Activated T-helper 2 cell treated with anti-CD3 and anti-CD28 coated beads, Interferon-gamma antibody, Interleukin-2, Interleukin-4, amounts not matched to agents 10 μg/mL and 5 μg/mL and 100 μg/mL, durations not matched to agents 14 hours and 24 hours and 36 hours (primary cell): Measurements from ENCODE around the gene MAN1B1. TPM values are rescaled to one million over a fixed set of nuclear protein-coding genes. Genes with fewer than 3 reads are reported as not detected.

Experiments used
- DNase-seq: peaks from one replicate; pipeline ENCODE4 v3.0.0; 2021; ENCODE audit warnings: low spot score
- H3K27ac Mint-ChIP-seq: one replicate; pipeline ENCODE4 v1.8.0; 2021; ENCODE audit warnings: mixed read lengths
- H3K27me3 Mint-ChIP-seq: one replicate; pipeline ENCODE4 v1.8.0; 2021; ENCODE audit warnings: low read depth, mixed read lengths
- H3K36me3 Mint-ChIP-seq: one replicate; pipeline ENCODE4 v1.8.0; 2021; ENCODE audit warnings: low read depth, mixed read lengths
- H3K4me1 Mint-ChIP-seq: one replicate; pipeline ENCODE4 v1.8.0; 2021; ENCODE audit warnings: low read depth, mixed read lengths
- H3K4me3 Mint-ChIP-seq: one replicate; pipeline ENCODE4 v1.8.0; 2021; ENCODE audit warnings: low read depth, mild to moderate bottlenecking, moderate library complexity, mixed read lengths
- H3K9me3 Mint-ChIP-seq: one replicate; pipeline ENCODE4 v1.8.0; 2021; ENCODE audit warnings: mixed read lengths
- intact Hi-C: fragments of 100-400 bp; cut with micrococcal nuclease; formaldehyde crosslinking; loops from one replicate; pipeline ENCODE4 v1.15.1; 2023
- total RNA-seq: library from RNA; stranded (reverse); gene quantifications from 2 replicates; pipeline ENCODE4 v1.2.3, GENCODE V29; 2022

Gene MAN1B1
- total RNA-seq, 1 donor from 2014 or later = 52.2 TPM

- peaks cover 4% of the 10 kb centered on the region for H3K4me1 Mint-ChIP-seq
- intact Hi-C loops = no loop called here
Measured at GRCh38 chr9:137149363-137149762, 62.6 kb downstream of the MAN1B1 start.

GRCh38 chr9:137149942-137150616 is 63.3 kb downstream of the MAN1B1 start:
- intact Hi-C loops = no loop called here
- H3K27ac Mint-ChIP-seq = no peak overlapping the region
- no peaks in the 10 kb centered on the region for H3K36me3 Mint-ChIP-seq
- no peak overlapping the region for H3K4me3 Mint-ChIP-seq
- no peak for DNase-seq
- peaks cover 4% of the 10 kb centered on the region for H3K4me1 Mint-ChIP-seq
- peaks cover 4% of the 10 kb centered on the region for H3K27me3 Mint-ChIP-seq
- no peaks in the 10 kb centered on the region for H3K9me3 Mint-ChIP-seq

More at GRCh38 chr9:137149363-137149762, 62.6 kb downstream of the MAN1B1 start:
- DNase-seq = no peak
- H3K36me3 Mint-ChIP-seq = no peaks in the 10 kb centered on the region
- peaks cover 2% of the 10 kb centered on the region for H3K27me3 Mint-ChIP-seq
- H3K4me3 Mint-ChIP-seq = no peak overlapping the region
- H3K27ac Mint-ChIP-seq = no peak overlapping the region
- no peaks in the 10 kb centered on the region for H3K9me3 Mint-ChIP-seq

DNA sequence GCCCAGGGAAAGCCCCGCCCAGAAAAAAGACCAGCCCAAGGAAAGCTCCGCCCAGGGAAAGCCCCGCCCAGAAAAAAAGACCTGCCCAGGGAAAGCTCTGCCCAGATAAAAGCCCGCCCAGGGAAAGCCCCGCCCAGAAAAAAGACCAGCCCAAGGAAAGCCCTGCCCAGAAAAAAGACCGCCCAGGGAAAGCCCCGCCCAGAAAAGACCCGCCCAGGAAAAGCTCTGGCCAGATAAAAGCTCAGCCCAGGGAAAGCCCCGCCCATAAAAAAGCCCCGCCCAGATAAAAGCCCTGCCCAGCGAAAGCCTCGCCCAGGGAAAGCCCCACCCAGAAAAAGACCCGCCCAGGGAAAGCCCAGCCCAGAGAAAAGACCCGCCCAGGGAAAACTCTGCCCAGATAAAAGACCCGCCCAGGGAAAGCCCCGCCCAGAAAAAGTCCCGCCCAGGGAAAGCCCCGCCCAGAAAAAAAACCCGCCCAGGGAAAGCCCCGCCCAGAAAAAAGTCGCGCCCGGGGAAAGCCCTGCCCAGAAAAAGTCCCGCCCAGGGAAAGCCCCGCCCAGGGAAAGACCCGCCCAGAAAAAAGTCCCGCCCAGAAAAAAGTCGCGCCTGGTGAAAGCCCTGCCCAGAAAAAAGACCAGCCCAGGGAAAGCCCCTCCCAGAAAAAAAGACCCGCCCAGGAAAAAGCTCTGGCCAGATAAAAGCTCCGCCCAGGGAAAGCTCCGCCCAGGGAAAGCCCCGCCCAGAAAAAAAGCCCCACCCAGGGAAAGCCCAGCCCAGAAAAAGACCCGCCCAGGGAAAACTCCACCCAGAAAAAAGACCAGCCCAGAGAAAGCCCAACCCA is 64.1 kb downstream of the MAN1B1 start:
- Mint-ChIP-seq H3K9me3 (no peaks in the 10 kb centered on the region), H3K4me3 (no peak overlapping the region), H3K27ac (peak overlapping the region; percentile 30), H3K27me3 (peaks cover 8% of the 10 kb centered on the region), H3K36me3 (no peaks in the 10 kb centered on the region), H3K4me1 (peaks cover 4% of the 10 kb centered on the region)
- intact Hi-C loops = no loop called here
- peak; percentile 52 for DNase-seq

DNA sequence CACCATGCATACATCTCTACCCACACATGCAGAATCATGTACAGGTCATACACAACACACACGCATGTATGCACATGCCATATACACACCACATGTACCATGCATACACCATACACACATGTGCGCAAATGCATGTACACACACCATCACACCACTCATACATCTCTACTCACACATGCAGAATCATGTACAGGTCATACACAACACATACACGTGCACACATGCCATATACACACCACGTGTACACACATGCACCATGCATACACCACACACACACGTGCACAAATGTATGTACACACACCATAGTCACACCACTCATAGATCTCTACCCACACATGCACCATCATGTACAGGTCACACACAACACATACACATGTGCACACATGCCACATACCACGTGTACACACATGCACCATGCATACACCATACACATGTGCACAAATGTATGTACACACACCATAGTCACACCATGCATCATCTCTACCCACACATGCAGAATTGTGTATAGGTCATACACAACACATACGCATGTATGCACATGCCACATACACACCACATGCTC is 66.1 kb downstream of the MAN1B1 start:
- DNase-seq = no peak
- Mint-ChIP-seq H3K9me3 (no peaks in the 10 kb centered on the region), H3K36me3 (no peaks in the 10 kb centered on the region), H3K4me3 (no peak overlapping the region), H3K27me3 (peaks cover 16% of the 10 kb centered on the region), H3K27ac (no peak overlapping the region), H3K4me1 (peaks cover 4% of the 10 kb centered on the region)
- intact Hi-C loops = no loop called here

DNA sequence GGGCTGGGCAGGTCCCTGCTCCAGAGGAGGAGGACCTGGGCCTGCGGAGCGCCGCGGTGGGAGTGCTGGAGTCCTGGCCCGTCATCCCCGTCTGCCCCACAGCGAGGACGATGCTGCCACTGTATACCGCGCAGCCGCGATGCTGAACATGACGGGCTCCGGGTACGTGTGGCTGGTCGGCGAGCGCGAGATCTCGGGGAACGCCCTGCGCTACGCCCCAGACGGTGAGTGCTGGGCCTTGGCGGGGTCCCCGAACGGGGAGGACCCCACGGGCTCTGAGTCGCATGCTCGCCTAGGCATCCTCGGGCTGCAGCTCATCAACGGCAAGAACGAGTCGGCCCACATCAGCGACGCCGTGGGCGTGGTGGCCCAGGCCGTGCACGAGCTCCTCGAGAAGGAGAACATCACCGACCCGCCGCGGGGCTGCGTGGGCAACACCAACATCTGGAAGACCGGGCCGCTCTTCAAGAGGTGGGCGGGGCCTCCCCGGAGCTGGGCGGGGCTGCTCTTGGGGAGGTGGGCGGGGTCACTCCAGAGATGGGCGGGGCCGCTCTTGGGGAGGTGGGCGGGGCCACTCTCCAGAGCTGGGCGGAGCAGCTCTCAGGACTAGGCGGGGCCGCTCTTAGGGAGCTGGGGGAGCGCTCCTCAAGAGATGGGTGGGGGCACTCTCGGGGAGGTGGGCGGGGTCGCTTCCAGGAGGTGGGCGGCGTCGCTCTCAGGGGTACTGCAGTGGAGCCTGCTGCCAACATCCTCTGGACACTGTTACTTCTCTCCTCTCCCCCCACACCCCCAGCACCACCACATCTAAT is 70.0 kb downstream of the MAN1B1 start:
- Mint-ChIP-seq H3K27me3 (peaks cover 34% of the 10 kb centered on the region), H3K4me1 (no peaks in the 10 kb centered on the region), H3K36me3 (no peaks in the 10 kb centered on the region), H3K4me3 (peak overlapping the region; percentile 54), H3K9me3 (no peaks in the 10 kb centered on the region), H3K27ac (no peak overlapping the region)
- DNase-seq = peak; percentile 43
- intact Hi-C loops = loop anchor here (5.0 kb wide), 1 partner anchor 109 kb away; the partner anchor contains the start of gene NPDC1

DNA sequence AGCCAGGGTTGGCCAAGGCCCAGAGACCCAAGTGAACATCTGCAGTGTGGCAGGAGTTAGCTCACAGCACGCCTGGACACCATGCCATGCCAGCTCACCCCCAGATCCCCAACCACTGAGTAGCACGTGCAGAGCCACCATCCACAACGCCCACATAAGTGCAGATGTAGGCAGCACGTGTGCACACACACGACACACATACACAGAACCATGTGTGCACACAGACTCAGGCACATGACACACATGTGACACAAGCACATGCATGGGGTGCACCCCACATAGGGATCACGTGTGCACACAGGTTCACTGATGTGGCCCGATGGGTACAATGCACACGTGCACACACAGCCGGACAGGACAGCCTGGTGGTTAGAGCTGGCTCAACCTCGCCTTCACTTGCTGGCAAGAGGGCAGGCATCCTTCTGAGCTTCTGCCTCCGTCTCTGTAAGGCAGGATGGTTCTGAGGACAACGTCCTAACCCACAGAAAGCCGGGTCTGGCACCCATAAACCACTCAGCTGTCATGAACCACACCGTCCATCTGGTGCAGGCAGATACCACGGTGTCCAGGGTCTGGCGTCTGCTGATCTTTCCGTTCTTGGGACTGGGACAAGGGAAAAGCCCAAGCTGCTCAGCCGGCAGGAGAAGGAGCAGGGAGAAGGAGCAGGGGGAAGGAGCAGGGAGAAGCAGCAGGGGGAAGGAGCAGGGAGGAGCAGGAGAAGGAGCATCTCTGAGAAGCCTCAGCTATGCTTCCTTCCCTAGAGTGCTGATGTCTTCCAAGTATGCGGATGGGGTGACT is 71.0 kb downstream of the MAN1B1 start:
- no peaks in the 10 kb centered on the region for H3K9me3 Mint-ChIP-seq
- H3K36me3 Mint-ChIP-seq = no peaks in the 10 kb centered on the region
- no peaks in the 10 kb centered on the region for H3K4me1 Mint-ChIP-seq
- intact Hi-C loops = loop anchor here (5.0 kb wide), 1 partner anchor 111 kb away; the partner anchor contains the start of gene NPDC1
- peaks cover 36% of the 10 kb centered on the region for H3K27me3 Mint-ChIP-seq
- H3K27ac Mint-ChIP-seq = no peak overlapping the region
- no peak for DNase-seq
- no peak overlapping the region for H3K4me3 Mint-ChIP-seq

DNA sequence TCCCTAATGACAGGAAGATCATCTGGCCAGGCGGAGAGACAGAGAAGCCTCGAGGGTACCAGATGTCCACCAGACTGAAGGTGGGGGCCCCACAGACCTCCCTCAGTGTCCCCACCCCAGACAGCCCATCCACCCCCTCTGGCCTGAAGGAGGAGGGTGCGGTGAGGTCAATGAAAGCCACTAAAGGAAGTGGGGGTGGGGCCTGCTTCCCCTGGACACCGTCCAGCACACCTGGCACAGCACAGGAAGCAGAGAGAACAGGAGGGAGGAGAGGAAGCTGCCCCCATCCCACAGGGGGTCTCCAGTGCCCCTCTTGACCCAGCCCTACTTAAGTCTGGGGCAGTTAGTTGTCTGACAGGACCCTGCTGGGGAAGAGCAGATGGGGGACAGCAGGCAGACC is 71.8 kb downstream of the MAN1B1 start:
- peaks cover 39% of the 10 kb centered on the region for H3K27me3 Mint-ChIP-seq
- no peak for DNase-seq
- intact Hi-C loops = loop anchor here (5.0 kb wide), 1 partner anchor 111 kb away; the partner anchor contains the start of gene NPDC1
- no peak overlapping the region for H3K27ac Mint-ChIP-seq
- H3K4me3 Mint-ChIP-seq = no peak overlapping the region
- no peaks in the 10 kb centered on the region for H3K36me3 Mint-ChIP-seq
- no peaks in the 10 kb centered on the region for H3K9me3 Mint-ChIP-seq
- H3K4me1 Mint-ChIP-seq = no peaks in the 10 kb centered on the region

Other genes starting within 250 kb of the MAN1B1 start
- gene AJM1, start 244.5 kb upstream of the MAN1B1 start, total RNA-seq = 5.0 and 5.1 TPM in 2 replicates
- 127 and 133 TPM in 2 replicates for gene PHPT1, start 237.6 kb upstream of the MAN1B1 start, total RNA-seq
- gene MAMDC4, start 234.6 kb upstream of the MAN1B1 start, total RNA-seq = 19.0 and 21.0 TPM in 2 replicates
- gene EDF1, start 220.7 kb upstream of the MAN1B1 start, total RNA-seq = 381 and 410 TPM in 2 replicates
- gene TRAF2, start 200.5 kb upstream of the MAN1B1 start, total RNA-seq = 59.5 and 60.4 TPM in 2 replicates
- gene FBXW5, start 142.2 kb upstream of the MAN1B1 start, total RNA-seq = 94.4 and 95.9 TPM in 2 replicates
- gene C8G, start 141.7 kb upstream of the MAN1B1 start, total RNA-seq = 0.76 and 0.89 TPM in 2 replicates
- 2.0 and 2.1 TPM in 2 replicates for gene LCN12, start 134.7 kb upstream of the MAN1B1 start, total RNA-seq
- not detected in 2 replicates for gene PTGDS, start 109.5 kb upstream of the MAN1B1 start, total RNA-seq
- not detected in 2 replicates for gene LCNL1, start 104.0 kb upstream of the MAN1B1 start, total RNA-seq
- gene PAXX, start 94.6 kb upstream of the MAN1B1 start, total RNA-seq = 60.5 and 72.6 TPM in 2 replicates
- not detected in 2 replicates for gene CLIC3, start 90.4 kb upstream of the MAN1B1 start, total RNA-seq
- 27.4 and 31.4 TPM in 2 replicates for gene ABCA2, start 58.7 kb upstream of the MAN1B1 start, total RNA-seq
- 0.21 TPM in 1 of 2 replicates, not detected in the other for gene FUT7, start 54.9 kb upstream of the MAN1B1 start, total RNA-seq
- 32.7 and 36.0 TPM in 2 replicates for gene NPDC1, start 40.8 kb upstream of the MAN1B1 start, total RNA-seq
- gene ENTPD2, start 32.9 kb upstream of the MAN1B1 start, total RNA-seq = not detected in 2 replicates
- gene SAPCD2, start 16.4 kb upstream of the MAN1B1 start, total RNA-seq = 26.5 and 27.1 TPM in 2 replicates
- gene UAP1L1, start 9.5 kb upstream of the MAN1B1 start, total RNA-seq = 20.0 and 22.3 TPM in 2 replicates
- gene DPP7, start 27.7 kb downstream of the MAN1B1 start, total RNA-seq = 318 and 321 TPM in 2 replicates
- gene GRIN1, start 52.2 kb downstream of the MAN1B1 start, total RNA-seq = 0.07 TPM in 1 of 2 replicates, not detected in the other
- 0.21 and 0.34 TPM in 2 replicates for gene LRRC26, start 83.1 kb downstream of the MAN1B1 start, total RNA-seq
- not detected in 2 replicates for gene TMEM210, start 85.1 kb downstream of the MAN1B1 start, total RNA-seq
- gene ANAPC2, start 101.6 kb downstream of the MAN1B1 start, total RNA-seq = 52.3 and 58.5 TPM in 2 replicates
- gene SSNA1, start 101.7 kb downstream of the MAN1B1 start, total RNA-seq = 91.6 and 91.8 TPM in 2 replicates
- gene TPRN, start 113.8 kb downstream of the MAN1B1 start, total RNA-seq = 16.4 and 18.2 TPM in 2 replicates
- 34.9 and 35.0 TPM in 2 replicates for gene TMEM203, start 118.7 kb downstream of the MAN1B1 start, total RNA-seq
- gene NDOR1, start 118.7 kb downstream of the MAN1B1 start, total RNA-seq = 38.2 and 40.2 TPM in 2 replicates
- 9.5 and 10.1 TPM in 2 replicates for gene RNF208, start 135.3 kb downstream of the MAN1B1 start, total RNA-seq
- gene CYSRT1, start 138.2 kb downstream of the MAN1B1 start, total RNA-seq = 0.41 and 0.50 TPM in 2 replicates
- not detected in 2 replicates for gene RNF224, start 140.5 kb downstream of the MAN1B1 start, total RNA-seq
- not detected in 2 replicates for gene SLC34A3, start 143.9 kb downstream of the MAN1B1 start, total RNA-seq
- gene TUBB4B, start 154.3 kb downstream of the MAN1B1 start, total RNA-seq = 357 and 361 TPM in 2 replicates
- 0.48 TPM in 2 replicates for gene STPG3, start 164.3 kb downstream of the MAN1B1 start, total RNA-seq
- gene NELFB, start 168.3 kb downstream of the MAN1B1 start, total RNA-seq = 71.4 and 72.6 TPM in 2 replicates
- gene TOR4A, start 190.7 kb downstream of the MAN1B1 start, total RNA-seq = 17.2 and 17.5 TPM in 2 replicates
- 9.3 and 11.2 TPM in 2 replicates for gene NRARP, start 215.3 kb downstream of the MAN1B1 start, total RNA-seq